ENCODE measurements around the gene SLC25A17.
"Not testable (repeated sequence)": the region's sequence is repeated elsewhere in the genome, so short reads cannot be mapped to it uniquely, and the experiment has no call there.

SLC25A17 gene

DNA sequence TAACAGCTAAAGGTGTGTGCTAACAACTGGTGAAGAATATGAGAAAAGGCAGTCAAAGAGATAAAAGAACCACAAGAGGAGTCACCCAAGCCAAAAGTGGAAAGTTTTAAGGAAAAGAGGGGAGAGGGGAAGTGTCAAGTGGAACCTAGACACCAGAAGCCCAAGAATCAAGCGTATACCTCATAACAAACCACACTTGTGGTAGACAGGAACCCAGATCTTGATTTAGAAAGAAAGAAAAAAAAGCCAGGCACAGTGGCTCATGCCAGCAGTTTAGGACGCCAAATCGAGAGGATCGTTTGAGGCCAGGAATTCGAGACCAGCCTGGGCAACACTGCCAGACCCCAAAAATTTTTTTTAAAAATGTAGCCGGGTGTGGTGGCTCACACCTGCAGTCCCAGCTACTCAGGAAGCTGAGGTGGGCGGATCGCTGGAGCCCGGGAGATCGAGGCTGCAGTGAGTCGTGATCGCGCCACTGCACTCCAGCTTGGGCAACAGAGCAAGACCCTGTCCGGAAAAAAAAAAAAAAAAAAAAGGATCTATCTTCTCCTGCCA is 877 bp downstream of the SLC25A17 start:
- DNase-seq: no peak

DNA sequence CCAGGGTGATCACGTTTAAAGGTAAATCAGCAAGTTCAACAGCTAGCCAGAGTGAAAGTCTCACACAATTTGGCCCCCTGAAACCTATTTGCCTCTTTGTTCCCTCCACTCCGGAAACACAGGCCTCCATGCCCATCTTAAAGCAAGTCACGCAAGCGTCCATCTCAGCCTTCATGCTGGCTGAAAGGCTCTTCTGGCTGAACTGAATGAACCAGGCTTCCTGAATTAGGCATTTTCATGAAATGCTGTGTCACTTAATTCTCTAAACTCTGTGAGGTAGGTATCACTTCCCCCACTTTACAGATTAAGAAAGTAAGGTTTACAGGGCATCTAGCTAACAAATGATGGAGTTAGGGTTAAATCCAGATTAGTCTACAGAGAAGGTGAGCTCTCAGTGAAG is 1.4 kb downstream of the SLC25A17 start:
- DNase-seq: no peak

- no peak for DNase-seq
Measured at GRCh38 chr22:40813912-40814315, 5.2 kb downstream of the SLC25A17 start.

DNA sequence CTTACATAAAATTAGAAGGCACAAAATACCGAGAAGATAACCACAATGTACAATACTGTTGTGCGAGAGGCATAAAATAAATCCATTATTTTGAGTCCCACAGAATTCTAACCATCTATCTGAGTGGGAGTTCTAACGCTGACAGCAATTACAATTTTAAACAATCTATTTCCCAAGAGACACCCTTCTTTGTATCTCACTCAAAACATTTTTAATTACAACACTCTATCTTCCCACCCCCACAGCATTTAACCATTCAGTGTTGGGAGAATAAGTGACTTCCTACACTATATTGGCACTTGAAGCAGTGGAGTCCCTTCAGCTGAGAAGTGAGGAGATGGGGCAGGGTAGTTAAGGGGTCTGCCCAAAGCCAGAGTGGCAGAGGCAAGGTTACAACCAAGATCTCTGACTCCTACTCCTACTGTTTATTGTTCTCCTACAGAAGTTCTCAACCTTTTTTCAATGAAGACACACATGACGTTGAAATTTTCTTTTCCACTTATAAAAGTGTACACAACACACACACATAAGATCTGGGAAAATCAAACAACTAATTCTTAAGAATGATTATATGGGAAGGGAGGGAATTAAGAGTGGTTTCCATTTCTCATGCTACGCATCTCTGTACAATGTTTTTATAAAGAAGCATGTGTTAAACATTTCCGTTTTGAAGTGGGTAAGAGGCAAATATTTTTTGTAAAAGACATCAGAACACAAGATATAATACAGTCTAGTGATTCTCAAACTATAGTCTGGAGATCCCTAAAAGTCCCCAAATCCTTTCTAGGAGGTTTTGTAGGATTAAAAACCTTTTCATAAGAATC is 10.9 kb downstream of the SLC25A17 start:
- DNase-seq: no peak

DNA sequence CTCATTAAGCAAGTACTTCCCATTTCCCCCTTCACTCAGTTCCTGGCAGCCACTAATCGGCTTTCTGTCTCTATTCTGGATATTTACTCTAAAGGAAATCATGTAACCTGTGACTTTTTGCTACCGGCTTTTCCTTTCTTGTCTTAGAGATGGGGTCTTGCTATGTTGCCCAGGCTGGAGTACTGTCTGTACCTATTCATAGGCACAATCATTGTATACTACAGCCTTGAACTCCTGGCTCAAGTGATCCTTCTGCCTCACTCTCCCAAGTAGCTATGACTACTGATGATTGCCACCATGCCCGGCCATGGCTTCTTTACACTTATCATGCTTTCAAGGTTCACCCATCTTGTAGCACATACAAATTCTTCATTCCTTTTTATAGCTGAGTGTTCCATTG is 12.4 kb downstream of the SLC25A17 start:
- DNase-seq: no peak

GRCh38 chr22:40805699-40806203 is 13.4 kb downstream of the SLC25A17 start:
- no peak for DNase-seq

GRCh38 chr22:40805239-40805638 is 13.9 kb downstream of the SLC25A17 start:
- DNase-seq: no peak

DNA sequence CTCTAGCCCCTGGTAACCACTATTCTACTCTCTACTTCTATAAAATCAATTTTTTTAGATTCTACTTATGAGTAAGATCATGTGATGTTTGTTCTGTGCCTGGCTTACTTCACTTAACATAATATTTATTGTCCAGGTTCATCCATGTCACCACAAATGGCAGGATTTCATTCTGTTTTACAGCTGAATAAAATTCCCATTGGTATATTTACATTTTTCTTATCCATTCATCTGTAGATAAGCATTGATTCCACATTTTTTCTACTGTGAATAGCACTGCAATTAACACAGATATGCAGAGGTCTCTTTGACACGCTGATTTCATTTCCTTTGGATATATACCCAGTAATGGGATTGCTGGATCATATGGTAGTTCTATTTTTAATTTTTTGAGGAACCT is 15.8 kb downstream of the SLC25A17 start:
- no peak for DNase-seq

- no peak for DNase-seq
Measured at GRCh38 chr22:40799008-40799407, 20.1 kb downstream of the SLC25A17 start.

GRCh38 chr22:40797427-40797826 is 21.7 kb downstream of the SLC25A17 start:
- DNase-seq: no peak

- DNase-seq: no peak
Measured at GRCh38 chr22:40792451-40792850, 26.7 kb downstream of the SLC25A17 start.

- DNase-seq: no peak
Measured at GRCh38 chr22:40791241-40791640, 27.9 kb downstream of the SLC25A17 start.

GRCh38 chr22:40789131-40789530 is 30.0 kb downstream of the SLC25A17 start:
- DNase-seq: no peak

DNA sequence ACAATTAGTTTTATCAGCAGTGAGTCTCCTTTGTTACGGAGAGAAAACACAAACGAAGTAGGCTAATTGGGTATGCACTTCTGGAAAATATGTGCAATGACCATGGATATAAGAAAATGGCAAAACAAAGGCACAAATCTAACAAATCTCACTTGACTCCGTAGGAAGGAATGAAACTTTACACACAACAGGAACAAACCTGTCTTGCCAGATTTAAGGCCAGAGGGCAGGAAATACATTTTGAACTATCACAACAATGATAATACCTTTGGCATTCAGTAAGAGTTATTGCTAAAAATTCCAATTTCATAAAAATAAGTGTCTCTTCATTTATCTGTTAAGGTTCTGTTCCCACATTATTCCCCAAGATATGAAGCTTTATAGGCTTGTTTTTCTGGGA is 36.6 kb downstream of the SLC25A17 start:
- DNase-seq: no peak

- not testable (repeated sequence) for DNase-seq
Measured at GRCh38 chr22:40781749-40782148, 37.4 kb downstream of the SLC25A17 start.

DNA sequence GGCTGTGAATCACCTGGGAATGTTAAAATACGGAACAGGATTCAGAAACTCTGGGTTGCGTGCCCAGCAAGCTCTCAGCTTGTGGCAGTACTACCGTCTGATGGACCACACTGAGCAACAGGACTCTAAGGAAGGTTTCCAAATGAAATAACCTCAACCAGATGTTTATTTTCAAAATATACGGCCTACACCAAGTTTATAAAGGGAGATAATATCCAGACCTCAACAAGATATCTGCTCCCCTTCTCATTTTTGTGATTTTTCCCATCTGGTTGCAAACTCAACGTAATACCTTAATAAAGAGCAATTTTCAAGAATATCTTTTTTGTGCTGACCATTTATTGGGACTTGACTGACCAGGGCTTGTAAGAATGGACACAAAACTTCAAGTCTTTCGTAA is 49.4 kb downstream of the SLC25A17 start:
- no peak for DNase-seq

- DNase-seq: no peak
Measured at GRCh38 chr22:40768206-40768605, 50.9 kb downstream of the SLC25A17 start.

- no peak for DNase-seq
Measured at GRCh38 chr22:40766956-40767355, 52.2 kb downstream of the SLC25A17 start.

- DNase-seq: no peak
Measured at GRCh38 chr22:40764763-40765441, 54.2 kb downstream of the SLC25A17 start.

GRCh38 chr22:40759294-40759840 is 59.8 kb downstream of the SLC25A17 start:
- no peak for DNase-seq

- not testable (repeated sequence) for DNase-seq
Measured at GRCh38 chr22:40758851-40759250, 60.3 kb downstream of the SLC25A17 start.

DNA sequence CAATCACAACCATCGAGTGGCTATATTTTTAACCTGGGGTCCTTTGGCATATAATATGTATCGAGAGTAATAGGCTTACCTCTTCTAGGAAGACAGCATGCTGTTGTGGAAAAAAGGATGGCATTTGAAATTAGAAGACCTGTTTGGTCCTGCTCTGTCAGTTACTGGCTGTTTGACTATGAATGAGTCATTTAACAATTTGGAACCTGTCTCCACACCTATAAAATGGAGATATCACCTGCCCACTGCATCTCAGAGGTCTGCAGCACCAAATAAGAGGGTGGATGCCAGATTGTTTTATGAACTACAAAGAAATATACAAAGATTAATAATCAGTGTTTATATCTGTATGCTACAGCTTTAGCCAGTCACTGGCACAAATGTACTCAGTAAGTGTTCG is 60.8 kb downstream of the SLC25A17 start:
- no peak for DNase-seq

- no peak for DNase-seq
Measured at GRCh38 chr22:40757071-40757470, 62.1 kb downstream of the SLC25A17 start.

DNA sequence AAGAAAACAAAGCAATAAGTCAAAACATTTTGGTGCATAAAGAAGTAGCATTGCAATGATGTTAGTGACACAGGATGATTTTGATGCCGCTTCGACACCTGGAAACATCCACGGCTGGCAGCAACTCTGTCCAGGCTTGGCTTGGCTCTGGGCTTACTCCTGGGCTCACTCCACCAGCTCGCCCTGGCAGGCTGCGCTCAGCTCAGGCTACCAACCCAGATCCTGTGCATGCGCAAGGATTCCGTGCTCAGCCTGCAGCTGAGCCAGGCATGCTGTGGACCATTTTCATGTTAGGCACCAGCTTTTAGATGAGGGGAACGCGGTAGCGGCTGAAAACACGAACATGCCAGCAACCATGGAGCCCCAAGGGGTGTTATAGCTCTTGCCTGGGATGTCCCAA is 66.0 kb downstream of the SLC25A17 start:
- DNase-seq: no peak
